SK-N-SH (cell line): ENCODE results near the gene RDH16.

Source experiments
- CHD2 ChIP-seq: fragments of 150-350 bp; IDR thresholded peaks from 2 replicates; pipeline ENCODE4 v1.6.1; 2018; ENCODE audit warnings: low read length; ENCODE audit not compliant: partially characterized antibody
- MEF2A ChIP-seq: IDR thresholded peaks from 2 replicates; pipeline ENCODE4 v1.4.0; 2012; ENCODE audit warnings: low read depth, borderline replicate concordance
- POLR2AphosphoS5 ChIP-seq: IDR thresholded peaks from 2 replicates; pipeline ENCODE4 v1.6.1; 2012; ENCODE audit warnings: low read depth, low read length
- SMC3 ChIP-seq: IDR thresholded peaks from 2 replicates; pipeline ENCODE4 v1.6.1; 2012; ENCODE audit warnings: low read depth, low read length, improper control_type of control experiment
- TAF1 ChIP-seq: IDR thresholded peaks from 2 replicates; pipeline ENCODE4 v1.6.1; 2012; ENCODE audit warnings: low read depth, mild to moderate bottlenecking, low read length, moderate library complexity, borderline replicate concordance
- TEAD4 ChIP-seq: IDR thresholded peaks from 2 replicates; pipeline ENCODE4 v1.4.0; 2012; ENCODE audit warnings: mild to moderate bottlenecking, borderline replicate concordance; ENCODE audit not compliant: insufficient read depth
- YY1 ChIP-seq: IDR thresholded peaks from 2 replicates; pipeline ENCODE4 v1.4.0; 2012; ENCODE audit warnings: low read depth, mild to moderate bottlenecking
- TF ChIP-seq, protein P1 (sequence below): fragments of 200-600 bp; sonication (generic); IDR thresholded peaks from 2 replicates; pipeline ENCODE4 v1.6.1; 2017; ENCODE audit warnings: antibody characterized with exemption, mild to moderate bottlenecking, moderate library complexity
- TF ChIP-seq, protein P2 (sequence below): IDR thresholded peaks from 2 replicates; pipeline ENCODE4 v1.4.0; 2012; ENCODE audit warnings: low read depth
- TF ChIP-seq, protein P3 (sequence below): IDR thresholded peaks from 2 replicates; pipeline ENCODE4; 2012

DNA sequence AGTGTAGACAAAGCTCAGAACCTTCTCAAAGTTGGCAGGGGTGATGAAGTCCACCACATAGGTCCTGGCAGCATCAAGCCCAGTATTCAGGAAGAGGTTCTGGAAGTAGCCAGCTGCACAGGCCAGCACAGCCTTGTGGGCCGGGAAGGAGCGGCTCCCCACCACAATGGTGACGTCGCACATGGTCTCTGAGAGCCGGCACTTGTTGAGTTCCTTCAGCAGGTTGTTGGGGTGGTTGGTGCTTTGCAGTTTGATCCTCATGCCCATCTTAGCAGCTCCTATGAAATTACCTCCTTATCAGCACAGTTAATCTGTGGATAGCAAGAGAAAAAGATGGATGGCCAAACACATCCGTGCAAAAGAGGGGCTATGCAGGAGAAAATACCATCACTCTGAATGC is 47.2 kb upstream of the RDH16 start:
- no peak for TF ChIP-seq TEAD4
- TF ChIP-seq, protein P1, sequence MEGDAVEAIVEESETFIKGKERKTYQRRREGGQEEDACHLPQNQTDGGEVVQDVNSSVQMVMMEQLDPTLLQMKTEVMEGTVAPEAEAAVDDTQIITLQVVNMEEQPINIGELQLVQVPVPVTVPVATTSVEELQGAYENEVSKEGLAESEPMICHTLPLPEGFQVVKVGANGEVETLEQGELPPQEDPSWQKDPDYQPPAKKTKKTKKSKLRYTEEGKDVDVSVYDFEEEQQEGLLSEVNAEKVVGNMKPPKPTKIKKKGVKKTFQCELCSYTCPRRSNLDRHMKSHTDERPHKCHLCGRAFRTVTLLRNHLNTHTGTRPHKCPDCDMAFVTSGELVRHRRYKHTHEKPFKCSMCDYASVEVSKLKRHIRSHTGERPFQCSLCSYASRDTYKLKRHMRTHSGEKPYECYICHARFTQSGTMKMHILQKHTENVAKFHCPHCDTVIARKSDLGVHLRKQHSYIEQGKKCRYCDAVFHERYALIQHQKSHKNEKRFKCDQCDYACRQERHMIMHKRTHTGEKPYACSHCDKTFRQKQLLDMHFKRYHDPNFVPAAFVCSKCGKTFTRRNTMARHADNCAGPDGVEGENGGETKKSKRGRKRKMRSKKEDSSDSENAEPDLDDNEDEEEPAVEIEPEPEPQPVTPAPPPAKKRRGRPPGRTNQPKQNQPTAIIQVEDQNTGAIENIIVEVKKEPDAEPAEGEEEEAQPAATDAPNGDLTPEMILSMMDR: no peak
- TF ChIP-seq YY1: no peak
- TF ChIP-seq POLR2AphosphoS5: no peak
- TF ChIP-seq SMC3: no peak
- TF ChIP-seq TAF1: no peak
- TF ChIP-seq, protein P2, sequence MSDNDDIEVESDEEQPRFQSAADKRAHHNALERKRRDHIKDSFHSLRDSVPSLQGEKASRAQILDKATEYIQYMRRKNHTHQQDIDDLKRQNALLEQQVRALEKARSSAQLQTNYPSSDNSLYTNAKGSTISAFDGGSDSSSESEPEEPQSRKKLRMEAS: no peak
- TF ChIP-seq CHD2: no peak
- TF ChIP-seq, protein P3, sequence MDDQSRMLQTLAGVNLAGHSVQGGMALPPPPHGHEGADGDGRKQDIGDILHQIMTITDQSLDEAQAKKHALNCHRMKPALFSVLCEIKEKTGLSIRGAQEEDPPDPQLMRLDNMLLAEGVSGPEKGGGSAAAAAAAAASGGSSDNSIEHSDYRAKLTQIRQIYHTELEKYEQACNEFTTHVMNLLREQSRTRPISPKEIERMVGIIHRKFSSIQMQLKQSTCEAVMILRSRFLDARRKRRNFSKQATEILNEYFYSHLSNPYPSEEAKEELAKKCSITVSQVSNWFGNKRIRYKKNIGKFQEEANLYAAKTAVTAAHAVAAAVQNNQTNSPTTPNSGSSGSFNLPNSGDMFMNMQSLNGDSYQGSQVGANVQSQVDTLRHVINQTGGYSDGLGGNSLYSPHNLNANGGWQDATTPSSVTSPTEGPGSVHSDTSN: no peak
- TF ChIP-seq MEF2A: no peak
